B cell (primary cell): ENCODE results near the gene TAF1B. TPM values are rescaled to one million over a fixed set of nuclear protein-coding genes. Genes with fewer than 3 reads are reported as not detected.

Experiments used
- ATAC-seq: fragments of 200-7000 bp; cut with Tn5 transposase; one replicate; pipeline ENCODE4 v1.10.0; 2021; ENCODE audit warnings: low read depth, mild to moderate bottlenecking, moderate number of reproducible peaks, moderate library complexity
- CTCF ChIA-PET: fragments of 350-600 bp; sonication (Branson Sonifier 250); formaldehyde crosslinking; loops from one replicate; lab custom pipeline; 2021; ENCODE audit warnings: antibody characterized with exemption, inconsistent platforms; lab: Charles Lee
- POLR2A ChIA-PET: fragments of 350-600 bp; sonication (Branson Sonifier 250); formaldehyde crosslinking; loops from one replicate; lab custom pipeline; 2021; ENCODE audit warnings: antibody characterized with exemption; lab: Charles Lee
- DNase-seq: peaks from one replicate; pipeline ENCODE4 v3.0.0; 2013
- H2AFZ ChIP-seq: 2 replicates; pipeline ENCODE4 v1.6.1; 2012; ENCODE audit warnings: mild to moderate bottlenecking, low read depth, low read length; ENCODE audit not compliant: insufficient read depth, poor library complexity, severe bottlenecking
- H3K27ac ChIP-seq, 2 donors: 1 replicate in 1 of 2; 2 replicates in 1 of 2; pipeline ENCODE4 v1.5.1; 2012 to 2013; ENCODE audit warnings: low read length in 2 of 2, mild to moderate bottlenecking in 2 of 2, moderate library complexity in 1 of 2
- H3K27me3 ChIP-seq, 4 experiments: fragments of 200-600 bp in 1 of 4; sonication (generic) in 1 of 4; replicated peaks in 1 of 4; 1 replicate in 2 of 4; 2 replicates in 2 of 4; pipeline versions ENCODE4 v1.6.1 to v1.7.0; 2013 to 2016; ENCODE audit warnings: low read length in 3 of 4, mild to moderate bottlenecking in 2 of 4, mixed read lengths in 1 of 4, moderate library complexity in 1 of 4; ENCODE audit not compliant: insufficient read depth in 4 of 4, control insufficient read depth in 3 of 4; ENCODE audit errors: control extremely low read depth in 1 of 4
- H3K36me3 ChIP-seq, 2 experiments: replicated peaks in 1 of 2; 1 replicate in 1 of 2; 2 replicates in 1 of 2; pipeline versions ENCODE4 v1.6.1 to v1.7.1; 2013; ENCODE audit warnings: low read length in 1 of 2; ENCODE audit not compliant: insufficient read depth in 2 of 2, control insufficient read depth in 1 of 2; ENCODE audit errors: control extremely low read depth in 1 of 2, extremely low read depth in 1 of 2
- H3K4me1 ChIP-seq, 2 donors: fragments of 200-600 bp in 1 of 2; sonication (generic) in 1 of 2; 1 replicate in 1 of 2; 2 replicates in 1 of 2; pipeline versions ENCODE4 v1.5.1 to v1.6.1; 2013 to 2017; ENCODE audit warnings: low read length in 2 of 2; ENCODE audit not compliant: control insufficient read depth in 2 of 2, insufficient read depth in 2 of 2
- H3K4me2 ChIP-seq: replicated peaks from 2 replicates; pipeline ENCODE3; 2012; ENCODE audit warnings: mild to moderate bottlenecking, low read depth, low read length; ENCODE audit not compliant: poor library complexity, severe bottlenecking
- H3K4me3 ChIP-seq, 5 experiments: fragments of 200-600 bp in 1 of 5; sonication (generic) in 1 of 5; 1 replicate in 3 of 5; 2 replicates in 2 of 5; pipeline versions ENCODE4 v1.5.1 to v1.7.0; 2011 to 2016; ENCODE audit warnings: low read length in 4 of 5, mild to moderate bottlenecking in 4 of 5, low read depth in 2 of 5, control low read depth in 1 of 5, moderate library complexity in 1 of 5; ENCODE audit not compliant: insufficient read depth in 1 of 5; ENCODE audit errors: control extremely low read depth in 1 of 5, extremely low read depth in 1 of 5
- H3K79me2 ChIP-seq: fragments of 200-600 bp; sonication (generic); one replicate; pipeline ENCODE4 v1.6.0; 2016; ENCODE audit warnings: low read length; ENCODE audit not compliant: control insufficient read depth, insufficient read depth
- H3K9ac ChIP-seq: fragments of 200-600 bp; sonication (generic); 2 replicates; pipeline ENCODE4 v1.6.1; 2017; ENCODE audit warnings: mild to moderate bottlenecking, low read length, moderate library complexity
- H3K9me3 ChIP-seq, 3 donors: one replicate each; pipeline versions ENCODE4 v1.6.1 to v1.7.1; 2013; ENCODE audit warnings: low read length in 2 of 3; ENCODE audit not compliant: control insufficient read depth in 2 of 3, insufficient read depth in 1 of 3; ENCODE audit errors: control extremely low read depth in 1 of 3
- H4K20me1 ChIP-seq: 2 replicates; pipeline ENCODE4 v1.6.0; 2012; ENCODE audit warnings: mild to moderate bottlenecking, low read length; ENCODE audit not compliant: insufficient read depth, control insufficient read depth, poor library complexity, severe bottlenecking
- H3K27ac Mint-ChIP-seq: one replicate; pipeline ENCODE4 v1.8.0; 2021; ENCODE audit warnings: mixed read lengths
- H3K27me3 Mint-ChIP-seq: one replicate; pipeline ENCODE4 v1.8.0; 2021; ENCODE audit warnings: mixed read lengths
- H3K4me1 Mint-ChIP-seq: one replicate; pipeline ENCODE4 v1.8.0; 2021; ENCODE audit warnings: mixed read lengths
- H3K4me3 Mint-ChIP-seq: one replicate; pipeline ENCODE4 v1.8.0; 2021; ENCODE audit warnings: mixed read lengths
- H3K9me3 Mint-ChIP-seq: one replicate; pipeline ENCODE4 v1.8.0; 2022; ENCODE audit warnings: mixed read lengths; ENCODE audit not compliant: insufficient read depth
- CTCF ChIP-seq: fragments of 200-600 bp; IDR thresholded peaks from one replicate; pipeline ENCODE4 v1.8.0; 2022; ENCODE audit warnings: antibody characterized with exemption, mild to moderate bottlenecking
- EZH2 ChIP-seq: IDR thresholded peaks from 2 replicates; pipeline ENCODE4 v1.6.1; 2012; ENCODE audit warnings: borderline replicate concordance, low read depth, mild to moderate bottlenecking, moderate library complexity, low read length; ENCODE audit not compliant: insufficient read depth, poor library complexity, severe bottlenecking
- WGBS: methylation state at CpG from one replicate; pipeline ENCODE4 v1.1.5; 2013; ENCODE audit warnings: missing lambda C conversion rate; ENCODE audit not compliant: insufficient coverage; 5-methylcytosine and 5-hydroxymethylcytosine counted together
- intact Hi-C: fragments of 100-400 bp; cut with micrococcal nuclease; formaldehyde crosslinking; loops from one replicate; pipeline ENCODE4 v1.10.0; 2022
- polyA plus RNA-seq: library from polyadenylated mRNA; depleted of rRNA; stranded (reverse); fragments of >200 nt; gene quantifications from 2 replicates; pipeline ENCODE4 v1.2.3, GENCODE V29; 2012
- total RNA-seq, 2 donors: library from RNA; stranded (reverse); fragments of 120-200 nt in 1 of 2; gene quantifications; 1 replicate in 1 of 2; 2 replicates in 1 of 2; pipeline versions ENCODE4 v1.2.3 to v1.2.4, GENCODE V29; 2013 to 2022

The TAF1B gene
- total and polyA plus RNA-seq, 2 donors (not counting 1 experiment from before 2014, with no cell fraction given) = 4.5 to 25.5 TPM

- peaks cover 7% of the 10 kb centered on the region for H3K27me3 Mint-ChIP-seq
- no peak overlapping the region for H3K27ac Mint-ChIP-seq
- POLR2A ChIA-PET = no interaction called here
- peaks cover 6 to 8% of the 10 kb centered on the region in 2 donors for H3K4me1 ChIP-seq
- CTCF ChIA-PET = no interaction called here
- intact Hi-C loops = no loop called here
- H2AFZ ChIP-seq = no peak overlapping the region
- H3K4me3 ChIP-seq = no peak overlapping the region
- no peak for TF ChIP-seq CTCF
- no peak for TF ChIP-seq EZH2
- no peak overlapping the region for H3K4me2 ChIP-seq
- H3K9me3 ChIP-seq = peaks cover 0 to 3% (median 0%) of the 10 kb centered on the region in 3 donors
- H3K27ac ChIP-seq = no peak overlapping the region
- ATAC-seq (no peak), DNase-seq (no peak)
- H3K9me3 Mint-ChIP-seq = no peaks in the 10 kb centered on the region
- H4K20me1 ChIP-seq = no peaks in the 10 kb centered on the region
- 95% methylated on average over 4 of the region's 4 CpGs for WGBS
- peaks cover 7% of the 10 kb centered on the region for H3K4me1 Mint-ChIP-seq
- no peak overlapping the region for H3K4me3 Mint-ChIP-seq
- H3K9ac ChIP-seq = no peak overlapping the region
- H3K27me3 ChIP-seq = peaks cover 0 to 8% (median 4%) of the 10 kb centered on the region in 4 experiments
- H3K79me2 ChIP-seq = no peaks in the 10 kb centered on the region
- no peaks in the 10 kb centered on the region for H3K36me3 ChIP-seq
Observed at GRCh38 chr2:9809064-9809356, 34.3 kb upstream of the TAF1B start.

DNA sequence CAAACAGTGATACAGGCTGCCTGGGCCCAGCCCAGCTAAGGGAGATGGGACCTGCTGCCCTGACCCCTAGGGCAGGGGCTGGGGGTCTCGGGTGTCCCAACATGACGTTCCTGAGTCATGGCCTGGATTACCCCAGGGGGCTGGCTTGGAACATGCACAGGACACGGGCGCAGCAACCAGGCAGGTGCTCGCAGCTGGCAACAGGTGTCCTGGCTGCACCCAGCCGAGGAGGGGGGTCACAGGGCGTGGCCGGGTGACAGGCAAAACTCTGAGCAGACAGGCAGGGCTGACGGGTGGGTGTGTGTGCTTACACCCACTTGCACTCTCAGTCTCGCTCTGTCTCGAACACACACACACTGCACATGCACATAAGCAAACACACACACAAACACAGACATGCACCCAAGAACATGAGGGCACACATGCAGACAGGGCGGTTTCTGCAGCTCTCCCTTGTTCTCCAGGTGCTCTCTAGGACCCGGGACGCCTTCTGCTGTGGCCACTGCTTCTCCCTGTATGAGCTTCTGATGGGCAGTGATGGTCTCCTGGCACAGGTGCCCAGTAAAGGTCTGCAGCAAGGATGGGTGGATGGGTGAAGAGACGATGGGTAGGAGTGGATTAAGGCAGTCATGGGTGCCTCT is 33.7 kb upstream of the TAF1B start:
- H3K4me3 ChIP-seq = no peak overlapping the region
- H3K4me1 Mint-ChIP-seq = peaks cover 7% of the 10 kb centered on the region
- H2AFZ ChIP-seq = no peak overlapping the region
- 89% methylated on average over 11 of the region's 15 CpGs for WGBS
- H3K27me3 Mint-ChIP-seq = peaks cover 7% of the 10 kb centered on the region
- H3K27ac ChIP-seq = no peak overlapping the region
- ChIA-PET POLR2A (no interaction called here), CTCF (no interaction called here)
- no peak overlapping the region for H3K4me3 Mint-ChIP-seq
- H3K79me2 ChIP-seq = no peaks in the 10 kb centered on the region
- no peaks in the 10 kb centered on the region for H3K9me3 ChIP-seq
- TF ChIP-seq CTCF (no peak), EZH2 (no peak)
- intact Hi-C loops = loop anchor here (5.0 kb wide), 1 partner anchor 858 kb away; no protein-coding TSS in a partner anchor
- H3K4me1 ChIP-seq = peaks cover 6 to 10% of the 10 kb centered on the region in 2 donors
- H3K36me3 ChIP-seq = no peaks in the 10 kb centered on the region
- no peaks in the 10 kb centered on the region for H3K9me3 Mint-ChIP-seq
- DNase-seq (no peak), ATAC-seq (no peak)
- no peak overlapping the region for H3K27ac Mint-ChIP-seq
- peaks cover 0 to 10% (median 3%) of the 10 kb centered on the region in 4 experiments for H3K27me3 ChIP-seq
- H4K20me1 ChIP-seq = no peaks in the 10 kb centered on the region
- H3K9ac ChIP-seq = no peak overlapping the region
- no peak overlapping the region for H3K4me2 ChIP-seq
